HepG2 (cell line): ENCODE measurements around the gene HEATR5B. TPM values are rescaled to one million over a fixed set of nuclear protein-coding genes. Genes with fewer than 3 reads are reported as not detected.

Source experiments
- ARID3A ChIP-seq: IDR thresholded peaks from 2 replicates; pipeline ENCODE4 v1.6.1; 2012; ENCODE audit warnings: low read depth, low read length, improper control_type of control experiment
- FOXJ3 ChIP-seq: sonication (generic); formaldehyde crosslinking; IDR thresholded peaks from 2 replicates; pipeline ENCODE4 v1.4.0; 2020; ENCODE audit warnings: missing genetic modification reagents, mild to moderate bottlenecking, borderline replicate concordance
- GPN1 ChIP-seq: sonication (generic); formaldehyde crosslinking; IDR thresholded peaks from 2 replicates; pipeline ENCODE4 v1.5.1; 2020; ENCODE audit warnings: missing genetic modification reagents, borderline replicate concordance
- MAX ChIP-seq: IDR thresholded peaks from 2 replicates; pipeline ENCODE4 v1.6.1; 2012; ENCODE audit warnings: inconsistent platforms
- RBFOX2 ChIP-seq: fragments of 200-400 bp; formaldehyde crosslinking; IDR thresholded peaks from 2 replicates; pipeline ENCODE4 v1.6.1; 2017; ENCODE audit warnings: low read depth, mild to moderate bottlenecking, low read length
- RERE ChIP-seq: IDR thresholded peaks from 2 replicates; pipeline ENCODE4 v1.6.1; 2016; ENCODE audit warnings: low read depth, missing genetic modification reagents, missing compliant biosample characterization
- ZNF614 ChIP-seq: IDR thresholded peaks from 2 replicates; pipeline ENCODE4 v1.6.1; 2018; ENCODE audit warnings: missing biosample characterization, missing genetic modification reagents, inconsistent platforms, borderline replicate concordance
- ZNF616 ChIP-seq: sonication (generic); formaldehyde crosslinking; IDR thresholded peaks from 2 replicates; pipeline ENCODE4 v1.5.0; 2020; ENCODE audit warnings: low read depth, mild to moderate bottlenecking, missing genetic modification reagents
- ZNF761 ChIP-seq: sonication (generic); formaldehyde crosslinking; conservative IDR thresholded peaks from 2 replicates; pipeline ENCODE4 v1.4.0; 2020; ENCODE audit warnings: mild to moderate bottlenecking, missing genetic modification reagents
- ZNF776 ChIP-seq: sonication (generic); formaldehyde crosslinking; IDR thresholded peaks from 2 replicates; pipeline ENCODE4 v1.4.0; 2020; ENCODE audit warnings: mild to moderate bottlenecking, missing genetic modification reagents
- polyA plus RNA-seq, 8 experiments: library from polyadenylated mRNA; depleted of rRNA in 3 of 8; stranded (reverse) in 7 of 8; unstranded in 1 of 8; fragments of >200 nt; fragmentation: Illumina TruSeq in 4 of 8; extraction: Trizol in 4 of 8; gene quantifications; 2 replicates each; pipeline versions ENCODE4 v1.2.1 to v1.2.3, GENCODE V29; 2011 to 2016; ENCODE audit warnings: low read depth in 4 of 8, missing spikeins in 1 of 8, mixed read lengths in 1 of 8; ENCODE audit not compliant: insufficient read depth in 1 of 8
- total RNA-seq, 5 experiments: library from RNA; depleted of rRNA; stranded (reverse); fragments of >200 nt; fragmentation: Illumina TruSeq; extraction: Trizol; gene quantifications; 2 replicates each; pipeline ENCODE4 v1.2.3, GENCODE V29; 2016; ENCODE audit warnings: low read depth in 1 of 5
- TF ChIP-seq, protein P1 (sequence below): sonication (generic); formaldehyde crosslinking; IDR thresholded peaks from 2 replicates; pipeline ENCODE4 v1.5.0; 2020; ENCODE audit warnings: mild to moderate bottlenecking, missing genetic modification reagents
- TF ChIP-seq, protein P2 (sequence below): sonication (generic); formaldehyde crosslinking; conservative IDR thresholded peaks from 2 replicates; pipeline ENCODE4 v1.8.0; 2022; ENCODE audit warnings: mild to moderate bottlenecking, moderate library complexity, missing genetic modification reagents

The HEATR5B gene
- total and polyA plus RNA-seq, 2 of the 13 experiments (the other 11 are each of a cell fraction or from before 2014, with no cell fraction given) = 12.7 to 16.3 TPM

GRCh38 chr2:37083873-37084794 lies at the start of gene HEATR5B, which contains the start of gene GPATCH11 (continued):
- peak; percentile 84; the same call in 1 of the 2 replicates for TF ChIP-seq ZNF761
- TF ChIP-seq, protein P1, sequence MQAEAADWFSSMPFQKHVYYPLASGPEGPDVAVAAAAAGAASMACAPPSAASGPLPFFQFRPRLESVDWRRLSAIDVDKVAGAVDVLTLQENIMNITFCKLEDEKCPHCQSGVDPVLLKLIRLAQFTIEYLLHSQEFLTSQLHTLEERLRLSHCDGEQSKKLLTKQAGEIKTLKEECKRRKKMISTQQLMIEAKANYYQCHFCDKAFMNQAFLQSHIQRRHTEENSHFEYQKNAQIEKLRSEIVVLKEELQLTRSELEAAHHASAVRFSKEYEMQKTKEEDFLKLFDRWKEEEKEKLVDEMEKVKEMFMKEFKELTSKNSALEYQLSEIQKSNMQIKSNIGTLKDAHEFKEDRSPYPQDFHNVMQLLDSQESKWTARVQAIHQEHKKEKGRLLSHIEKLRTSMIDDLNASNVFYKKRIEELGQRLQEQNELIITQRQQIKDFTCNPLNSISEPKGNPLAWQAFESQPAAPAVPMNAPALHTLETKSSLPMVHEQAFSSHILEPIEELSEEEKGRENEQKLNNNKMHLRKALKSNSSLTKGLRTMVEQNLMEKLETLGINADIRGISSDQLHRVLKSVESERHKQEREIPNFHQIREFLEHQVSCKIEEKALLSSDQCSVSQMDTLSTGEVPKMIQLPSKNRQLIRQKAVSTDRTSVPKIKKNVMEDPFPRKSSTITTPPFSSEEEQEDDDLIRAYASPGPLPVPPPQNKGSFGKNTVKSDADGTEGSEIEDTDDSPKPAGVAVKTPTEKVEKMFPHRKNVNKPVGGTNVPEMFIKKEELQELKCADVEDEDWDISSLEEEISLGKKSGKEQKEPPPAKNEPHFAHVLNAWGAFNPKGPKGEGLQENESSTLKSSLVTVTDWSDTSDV = no peak; the same call in 1 of the 2 replicates
- 0 out of 2 replicates have a peak, but pooled peaks have one; percentile 61 for TF ChIP-seq ZNF616 (CRISPR knock-in tag)
- 0 out of 2 replicates have a peak, but pooled peaks have one; percentile 4 for TF ChIP-seq ARID3A
- 0 out of 2 replicates have a peak, but pooled peaks have one; percentile 71 for TF ChIP-seq ZNF614 (CRISPR knock-in tag)
- peak; percentile 68; the same call in 1 of the 2 replicates for TF ChIP-seq GPN1 (CRISPR knock-in tag)
- peak; percentile 89 for TF ChIP-seq MAX
- TF ChIP-seq ZNF776 (CRISPR knock-in tag) = peak; percentile 94
- peak; percentile 70 for TF ChIP-seq RBFOX2
- TF ChIP-seq, protein P2, sequence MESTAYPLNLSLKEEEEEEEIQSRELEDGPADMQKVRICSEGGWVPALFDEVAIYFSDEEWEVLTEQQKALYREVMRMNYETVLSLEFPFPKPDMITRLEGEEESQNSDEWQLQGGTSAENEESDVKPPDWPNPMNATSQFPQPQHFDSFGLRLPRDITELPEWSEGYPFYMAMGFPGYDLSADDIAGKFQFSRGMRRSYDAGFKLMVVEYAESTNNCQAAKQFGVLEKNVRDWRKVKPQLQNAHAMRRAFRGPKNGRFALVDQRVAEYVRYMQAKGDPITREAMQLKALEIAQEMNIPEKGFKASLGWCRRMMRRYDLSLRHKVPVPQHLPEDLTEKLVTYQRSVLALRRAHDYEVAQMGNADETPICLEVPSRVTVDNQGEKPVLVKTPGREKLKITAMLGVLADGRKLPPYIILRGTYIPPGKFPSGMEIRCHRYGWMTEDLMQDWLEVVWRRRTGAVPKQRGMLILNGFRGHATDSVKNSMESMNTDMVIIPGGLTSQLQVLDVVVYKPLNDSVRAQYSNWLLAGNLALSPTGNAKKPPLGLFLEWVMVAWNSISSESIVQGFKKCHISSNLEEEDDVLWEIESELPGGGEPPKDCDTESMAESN = peak; percentile 70; the same call in 1 of the 2 replicates
- TF ChIP-seq FOXJ3 (CRISPR knock-in tag) = peak; percentile 83; the same call in 1 of the 2 replicates
- no peak for TF ChIP-seq RERE (CRISPR knock-in tag)
